Subcutaneous adipose tissue (tissue), 4 donors: ENCODE data around the gene CSAD. TPM values are rescaled to one million over a fixed set of nuclear protein-coding genes. Genes with fewer than 3 reads are reported as not detected.

ENCODE experiments used
- CTCF ChIP-seq: fragments of 450-650 bp; IDR thresholded peaks from one replicate; pipeline ENCODE4 v1.5.1; 2016; ENCODE audit warnings: low read depth, mild to moderate bottlenecking, control low read depth, antibody characterized with exemption, moderate library complexity
- total RNA-seq, 4 donors: library from RNA; depleted of rRNA; stranded (reverse); fragments of >200 nt; gene quantifications; one replicate each; pipeline ENCODE4 v1.1.0, GENCODE V29; 2016

Gene CSAD
- total RNA-seq, 4 donors from 2014 or later, result 63.7 to 215 (median 101) TPM

- no peak for TF ChIP-seq CTCF
Observed at GRCh38 chr12:53196486-53196885, 15.8 kb upstream of the CSAD start.

- no peak for TF ChIP-seq CTCF
Observed at GRCh38 chr12:53195516-53196420, 15.0 kb upstream of the CSAD start.

GRCh38 chr12:53194973-53195372, 14.2 kb upstream of the CSAD start:
- no peak for TF ChIP-seq CTCF

GRCh38 chr12:53193985-53194716, 13.4 kb upstream of the CSAD start:
- TF ChIP-seq CTCF, result no peak

GRCh38 chr12:53193040-53193439, 12.3 kb upstream of the CSAD start:
- TF ChIP-seq CTCF, result no peak

- TF ChIP-seq CTCF, result no peak
Observed at GRCh38 chr12:53192531-53193021, 11.9 kb upstream of the CSAD start.
